Natural killer cell (primary cell): ENCODE data around the gene SLC25A26. TPM values are rescaled to one million over a fixed set of nuclear protein-coding genes. Genes with fewer than 3 reads are reported as not detected.

Experiments used
- ATAC-seq, 3 donors: fragments of 150-1000 bp in 2 of 3; fragments of 200-7000 bp in 1 of 3; cut with Tn5 transposase; 1 replicate in 1 of 3; 2 replicates in 2 of 3; pipeline ENCODE4 v1.10.0; 2021; ENCODE audit warnings: mild to moderate bottlenecking in 2 of 3, moderate library complexity in 2 of 3
- DNase-seq, 2 donors: peaks; one replicate each; pipeline versions ENCODE4 v3.0.0 to v3.0.0-alpha.2; 2013 to 2021; ENCODE audit warnings: mixed read lengths in 1 of 2
- H3K27ac ChIP-seq: one replicate; pipeline ENCODE4 v1.5.1; 2013; ENCODE audit warnings: mild to moderate bottlenecking, low read length
- H3K27me3 ChIP-seq: one replicate; pipeline ENCODE4 v1.6.1; 2013; ENCODE audit warnings: low read length; ENCODE audit not compliant: control insufficient read depth, insufficient read depth
- H3K36me3 ChIP-seq: one replicate; pipeline ENCODE4 v1.6.1; 2013; ENCODE audit warnings: low read length; ENCODE audit not compliant: control insufficient read depth, insufficient read depth
- H3K4me1 ChIP-seq: one replicate; pipeline ENCODE4 v1.6.1; 2013; ENCODE audit warnings: low read length; ENCODE audit not compliant: control insufficient read depth, insufficient read depth
- H3K4me3 ChIP-seq: one replicate; pipeline ENCODE4 v1.5.1; 2013; ENCODE audit warnings: low read length
- H3K9me3 ChIP-seq: one replicate; pipeline ENCODE4 v1.6.1; 2013; ENCODE audit warnings: low read length; ENCODE audit not compliant: control insufficient read depth, insufficient read depth
- H3K27ac Mint-ChIP-seq, 2 donors: one replicate each; pipeline ENCODE4 v1.8.0; 2022; ENCODE audit warnings: mild to moderate bottlenecking in 2 of 2, mixed read lengths in 2 of 2, moderate library complexity in 1 of 2
- H3K27me3 Mint-ChIP-seq, 2 donors: one replicate each; pipeline ENCODE4 v1.8.0; 2022; ENCODE audit warnings: low read depth in 2 of 2, mixed read lengths in 2 of 2
- H3K36me3 Mint-ChIP-seq: one replicate; pipeline ENCODE4 v1.8.0; 2022; ENCODE audit warnings: mixed read lengths
- H3K4me1 Mint-ChIP-seq, 2 donors: one replicate each; pipeline ENCODE4 v1.8.0; 2022; ENCODE audit warnings: mixed read lengths in 2 of 2
- H3K4me3 Mint-ChIP-seq: one replicate; pipeline ENCODE4 v1.8.0; 2022; ENCODE audit warnings: mild to moderate bottlenecking, moderate library complexity, mixed read lengths
- H3K9me3 Mint-ChIP-seq, 2 donors: one replicate each; pipeline ENCODE4 v1.8.0; 2022; ENCODE audit warnings: mixed read lengths in 2 of 2
- WGBS: methylation state at CpG from one replicate; pipeline ENCODE4 v1.1.7; 2013; ENCODE audit warnings: missing lambda C conversion rate; ENCODE audit not compliant: insufficient coverage; 5-methylcytosine and 5-hydroxymethylcytosine counted together
- intact Hi-C: fragments of 100-400 bp; cut with micrococcal nuclease; formaldehyde crosslinking; loops from one replicate; pipeline ENCODE4 v1.14.2; 2022
- total RNA-seq, 4 donors: library from RNA; stranded (reverse); fragments of 120-200 nt in 1 of 4; gene quantifications; one replicate each; pipeline versions ENCODE4 v1.2.3 to v1.2.4, GENCODE V29; 2013 to 2022
- TF ChIP-seq, protein P1 (sequence below): fragments of 200-600 bp; IDR thresholded peaks from one replicate; pipeline ENCODE4 v1.8.0; 2022; ENCODE audit warnings: antibody characterized with exemption

SLC25A26 gene
- total RNA-seq, 3 donors from 2014 or later (not counting 1 experiment from before 2014, with no cell fraction given): 18.4 to 23.9 (median 23.3) TPM

DNA sequence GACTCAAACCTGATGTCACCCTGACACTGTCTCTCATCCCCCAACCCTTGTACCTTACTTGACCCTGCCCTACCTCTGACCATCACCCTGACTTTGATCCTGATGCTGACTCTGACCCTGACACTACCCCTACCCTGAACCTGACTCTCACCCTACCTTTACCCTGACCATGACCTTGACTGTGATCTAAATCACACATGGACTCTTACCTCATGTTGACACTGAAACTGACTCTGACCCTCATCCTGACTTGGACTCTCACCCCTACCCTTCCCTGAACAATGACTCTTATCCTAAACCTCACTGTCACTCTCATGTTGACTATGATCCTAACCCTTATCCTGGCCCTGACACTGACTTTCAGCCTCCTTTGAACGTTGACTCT lies 21.7 kb upstream of the SLC25A26 start:
- intact Hi-C loops: no loop called here
- Histone ChIP-seq H3K27ac (no peak overlapping the region), H3K36me3 (no peaks in the 10 kb centered on the region), H3K4me3 (no peak overlapping the region), H3K27me3 (no peaks in the 10 kb centered on the region), H3K4me1 (no peaks in the 10 kb centered on the region), H3K9me3 (no peaks in the 10 kb centered on the region)
- no peak for DNase-seq
- H3K27ac Mint-ChIP-seq: no peak overlapping the region
- H3K36me3 Mint-ChIP-seq: no peaks in the 10 kb centered on the region
- peaks cover 6 to 19% of the 10 kb centered on the region in 2 donors for H3K4me1 Mint-ChIP-seq
- H3K4me3 Mint-ChIP-seq: no peak overlapping the region
- WGBS: 75% methylated on average over 1 of the region's 1 CpG
- H3K27me3 Mint-ChIP-seq: peaks cover 0 to 24% of the 10 kb centered on the region in 2 donors
- TF ChIP-seq, protein P1, sequence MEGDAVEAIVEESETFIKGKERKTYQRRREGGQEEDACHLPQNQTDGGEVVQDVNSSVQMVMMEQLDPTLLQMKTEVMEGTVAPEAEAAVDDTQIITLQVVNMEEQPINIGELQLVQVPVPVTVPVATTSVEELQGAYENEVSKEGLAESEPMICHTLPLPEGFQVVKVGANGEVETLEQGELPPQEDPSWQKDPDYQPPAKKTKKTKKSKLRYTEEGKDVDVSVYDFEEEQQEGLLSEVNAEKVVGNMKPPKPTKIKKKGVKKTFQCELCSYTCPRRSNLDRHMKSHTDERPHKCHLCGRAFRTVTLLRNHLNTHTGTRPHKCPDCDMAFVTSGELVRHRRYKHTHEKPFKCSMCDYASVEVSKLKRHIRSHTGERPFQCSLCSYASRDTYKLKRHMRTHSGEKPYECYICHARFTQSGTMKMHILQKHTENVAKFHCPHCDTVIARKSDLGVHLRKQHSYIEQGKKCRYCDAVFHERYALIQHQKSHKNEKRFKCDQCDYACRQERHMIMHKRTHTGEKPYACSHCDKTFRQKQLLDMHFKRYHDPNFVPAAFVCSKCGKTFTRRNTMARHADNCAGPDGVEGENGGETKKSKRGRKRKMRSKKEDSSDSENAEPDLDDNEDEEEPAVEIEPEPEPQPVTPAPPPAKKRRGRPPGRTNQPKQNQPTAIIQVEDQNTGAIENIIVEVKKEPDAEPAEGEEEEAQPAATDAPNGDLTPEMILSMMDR: no peak
- ATAC-seq: peak in 1 of 3 donors; percentile 8
- no peaks in the 10 kb centered on the region for H3K9me3 Mint-ChIP-seq

DNA sequence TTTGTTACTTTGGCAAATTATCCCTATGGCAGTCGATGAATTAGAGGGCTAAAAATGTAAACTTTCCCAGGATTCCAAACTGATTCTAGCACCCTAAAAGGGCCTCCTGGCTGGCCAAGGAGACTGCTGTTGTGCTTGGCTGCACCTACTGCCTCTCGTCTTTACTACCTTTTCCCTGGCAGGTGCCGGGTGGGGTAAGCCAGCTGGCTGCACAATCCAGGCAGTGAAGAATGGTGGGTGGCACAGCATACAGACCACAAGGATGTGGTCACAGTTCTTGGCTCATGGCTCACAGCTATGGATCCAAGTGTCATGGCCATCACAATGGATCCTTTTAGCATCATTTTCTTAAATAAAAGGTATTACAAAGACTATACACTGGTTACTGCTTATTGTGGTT lies 20.7 kb upstream of the SLC25A26 start:
- intact Hi-C loops: no loop called here
- Histone ChIP-seq H3K4me1 (no peaks in the 10 kb centered on the region), H3K4me3 (no peak overlapping the region), H3K27ac (no peak overlapping the region), H3K36me3 (no peaks in the 10 kb centered on the region), H3K27me3 (no peaks in the 10 kb centered on the region), H3K9me3 (no peaks in the 10 kb centered on the region)
- Mint-ChIP-seq H3K4me3 (no peak overlapping the region), H3K4me1 (peaks cover 6 to 19% of the 10 kb centered on the region in 2 donors), H3K27me3 (peaks cover 4 to 28% of the 10 kb centered on the region in 2 donors), H3K36me3 (no peaks in the 10 kb centered on the region), H3K9me3 (no peaks in the 10 kb centered on the region), H3K27ac (no peak overlapping the region)
- 65% methylated on average over 3 of the region's 3 CpGs for WGBS
- ATAC-seq (no peak), DNase-seq (no peak)
- TF ChIP-seq, protein P1: no peak

DNA sequence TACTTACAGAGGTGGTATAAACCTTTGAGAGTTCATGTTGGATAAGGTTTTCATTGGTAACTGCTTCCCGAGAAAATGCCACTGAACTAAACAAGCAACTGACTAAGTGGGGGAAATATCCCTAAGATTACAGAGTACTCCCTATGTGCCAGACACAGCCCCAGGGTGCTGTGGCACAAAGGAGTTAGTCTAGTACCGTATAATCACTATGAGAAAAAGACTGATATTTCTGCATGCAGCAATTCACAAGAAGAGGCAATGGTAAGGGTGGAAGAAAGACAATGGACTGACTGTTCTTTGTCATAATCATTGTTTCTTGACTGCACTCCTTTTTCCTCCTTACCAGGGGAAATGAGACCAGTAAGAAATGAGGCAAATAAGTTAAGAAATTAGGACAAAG lies 20.0 kb upstream of the SLC25A26 start:
- 97% methylated on average over 2 of the region's 2 CpGs for WGBS
- intact Hi-C loops: no loop called here
- Histone ChIP-seq H3K9me3 (no peaks in the 10 kb centered on the region), H3K4me3 (no peak overlapping the region), H3K27ac (no peak overlapping the region), H3K36me3 (no peaks in the 10 kb centered on the region), H3K27me3 (no peaks in the 10 kb centered on the region), H3K4me1 (no peaks in the 10 kb centered on the region)
- H3K27ac Mint-ChIP-seq: no peak overlapping the region
- ATAC-seq (no peak), DNase-seq (no peak)
- H3K9me3 Mint-ChIP-seq: no peaks in the 10 kb centered on the region
- H3K36me3 Mint-ChIP-seq: no peaks in the 10 kb centered on the region
- TF ChIP-seq, protein P1: no peak
- H3K4me3 Mint-ChIP-seq: no peak overlapping the region
- peaks cover 6 to 19% of the 10 kb centered on the region in 2 donors for H3K4me1 Mint-ChIP-seq
- peaks cover 10 to 28% of the 10 kb centered on the region in 2 donors for H3K27me3 Mint-ChIP-seq

DNA sequence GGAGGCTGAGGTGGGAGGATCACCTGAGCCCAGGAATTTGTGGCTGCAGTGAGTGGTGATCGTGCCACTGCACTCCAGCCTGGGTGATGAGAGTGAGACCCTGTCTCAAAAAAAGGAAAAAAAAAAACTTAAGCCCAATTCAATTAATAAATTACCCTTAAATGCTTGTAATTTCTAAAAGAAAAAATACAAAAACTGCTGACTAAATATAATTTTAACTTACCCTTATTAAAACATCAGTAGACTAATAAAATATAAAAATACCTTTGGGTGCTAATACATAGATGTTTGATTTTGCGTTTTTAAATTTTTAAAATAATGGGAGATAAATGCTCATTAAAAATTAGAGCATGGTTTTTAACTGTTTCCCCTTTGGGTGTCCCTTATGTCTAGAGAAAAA lies 17.5 kb upstream of the SLC25A26 start:
- 80% methylated on average over 1 of the region's 2 CpGs for WGBS
- H3K9me3 ChIP-seq: no peaks in the 10 kb centered on the region
- H3K27me3 Mint-ChIP-seq: peaks cover 13 to 22% of the 10 kb centered on the region in 2 donors

More for the DNA sequence above, 17.5 kb upstream of the SLC25A26 start:
- Histone ChIP-seq H3K4me1 (no peaks in the 10 kb centered on the region), H3K27ac (no peak overlapping the region), H3K4me3 (no peak overlapping the region), H3K27me3 (no peaks in the 10 kb centered on the region), H3K36me3 (no peaks in the 10 kb centered on the region)
- Mint-ChIP-seq H3K9me3 (no peaks in the 10 kb centered on the region), H3K36me3 (no peaks in the 10 kb centered on the region), H3K4me1 (peaks cover 6 to 15% of the 10 kb centered on the region in 2 donors), H3K4me3 (no peak overlapping the region), H3K27ac (no peak overlapping the region)
- DNase-seq: no peak
- intact Hi-C loops: no loop called here
- ATAC-seq: no peak
- TF ChIP-seq, protein P1: no peak
